CD4-positive, alpha-beta T cell treated with Interleukin-12 subunit alpha and Interleukin-12 subunit beta, for 1 hour (primary cell): Measurements from ENCODE around the gene TRAPPC3.

Experiments used
- DNase-seq: peaks from one replicate; pipeline ENCODE4 v3.0.0-alpha.2; 2020

The TRAPPC3 gene

DNA sequence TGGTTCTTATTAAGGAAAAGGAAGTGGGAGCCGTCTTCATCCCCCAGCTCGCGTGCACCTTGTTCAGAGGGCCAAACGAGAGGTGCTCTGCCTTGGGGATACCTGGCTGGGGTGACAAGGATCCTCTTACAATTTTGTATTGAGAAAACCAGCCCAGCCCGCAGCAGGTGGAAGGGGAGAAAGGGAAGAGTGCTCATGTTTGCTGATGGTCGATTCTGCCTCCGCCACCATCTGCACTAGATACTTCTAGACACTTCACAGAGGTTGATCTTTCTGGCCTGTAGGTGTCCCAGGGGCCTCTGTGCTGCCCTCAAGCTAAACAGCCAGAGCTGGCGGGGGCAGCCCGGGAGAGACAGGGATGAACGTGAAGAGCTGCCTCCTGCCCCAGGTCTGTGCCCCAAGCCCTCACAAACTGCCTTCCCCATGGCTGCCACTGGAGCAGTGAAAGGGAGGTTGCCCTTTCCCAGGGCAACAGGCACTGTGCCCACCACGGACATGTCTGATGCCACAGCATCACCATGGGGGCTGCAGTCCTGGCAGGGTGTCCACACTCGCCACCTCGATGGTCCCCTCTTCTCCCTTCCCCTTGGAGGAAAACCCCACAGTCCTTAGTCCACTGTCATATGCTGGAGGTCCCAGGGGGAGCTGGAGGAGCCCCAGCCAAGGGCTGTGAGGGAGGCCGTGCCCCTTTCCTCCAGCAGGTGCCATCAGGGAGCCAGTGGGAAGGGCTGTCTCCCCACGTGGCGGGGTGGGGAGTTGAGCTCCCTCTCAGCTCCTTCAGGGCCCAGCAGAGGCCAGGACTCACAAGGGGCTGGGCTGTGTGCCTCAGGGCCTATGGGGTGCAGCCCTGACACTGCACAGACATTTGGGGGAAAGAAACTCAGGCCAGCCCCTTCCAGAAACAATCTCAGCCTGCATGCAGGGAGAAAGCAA, 52.5 kb downstream of the TRAPPC3 start:
- no peak for DNase-seq

DNA sequence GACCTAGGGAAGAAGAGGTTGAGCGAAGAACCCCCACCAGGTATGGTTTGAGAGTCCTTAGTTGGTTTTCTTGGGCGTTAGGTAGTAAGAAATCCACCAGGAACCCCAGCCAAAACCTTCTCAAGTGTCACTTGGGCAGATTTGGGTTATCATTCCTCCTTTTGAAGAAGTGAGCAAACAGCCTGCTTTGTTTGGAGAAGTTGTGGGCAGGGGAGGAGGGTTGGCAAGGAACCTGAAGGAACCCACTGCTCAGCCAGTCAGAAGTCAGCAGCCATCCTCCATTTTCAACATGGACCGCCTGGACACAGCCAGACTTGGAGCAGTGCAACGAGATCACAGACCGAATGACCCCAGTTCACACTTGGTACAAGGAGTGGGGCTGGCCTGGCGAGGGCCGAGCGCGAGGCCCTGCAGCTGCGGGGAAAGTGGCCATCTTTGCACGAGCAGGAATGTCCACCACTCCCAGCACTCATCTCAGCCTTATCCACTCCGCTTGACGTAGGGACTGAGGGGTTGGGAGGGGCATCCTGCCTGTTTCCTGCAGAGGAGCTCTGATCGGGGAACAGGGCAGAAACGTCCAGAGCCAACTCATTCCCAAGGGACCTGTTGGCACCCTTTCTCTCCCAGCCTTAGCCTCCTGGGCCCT, 53.4 kb downstream of the TRAPPC3 start:
- no peak for DNase-seq

DNA sequence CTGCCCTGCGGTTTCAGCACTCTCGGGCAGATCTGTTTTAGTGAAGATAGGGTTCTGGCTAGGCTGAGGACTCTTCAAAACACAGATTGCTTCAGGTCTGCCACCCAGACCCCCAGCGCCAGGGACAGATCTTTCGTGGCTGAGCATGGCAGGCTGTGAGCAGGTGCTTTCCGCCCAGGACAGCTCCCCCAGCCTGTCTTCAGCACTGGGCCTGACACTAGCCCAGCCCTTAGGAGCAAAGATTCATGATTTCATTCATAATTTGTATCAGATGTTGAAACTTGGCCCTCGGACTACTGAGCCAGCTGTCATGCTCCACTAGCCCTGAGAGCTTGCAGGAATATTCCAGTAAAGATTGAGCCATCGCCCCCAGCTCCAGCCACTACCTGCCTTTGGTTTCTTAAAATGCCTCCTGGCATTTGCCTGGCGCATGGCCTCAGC, 54.6 kb downstream of the TRAPPC3 start:
- DNase-seq, result no peak

GRCh38 chr1:36093929-36094328, 55.4 kb downstream of the TRAPPC3 start:
- DNase-seq, result no peak

- DNase-seq, result no peak
These were observed 56.1 kb downstream of the TRAPPC3 start for GRCh38 chr1:36093226-36093625.

DNA sequence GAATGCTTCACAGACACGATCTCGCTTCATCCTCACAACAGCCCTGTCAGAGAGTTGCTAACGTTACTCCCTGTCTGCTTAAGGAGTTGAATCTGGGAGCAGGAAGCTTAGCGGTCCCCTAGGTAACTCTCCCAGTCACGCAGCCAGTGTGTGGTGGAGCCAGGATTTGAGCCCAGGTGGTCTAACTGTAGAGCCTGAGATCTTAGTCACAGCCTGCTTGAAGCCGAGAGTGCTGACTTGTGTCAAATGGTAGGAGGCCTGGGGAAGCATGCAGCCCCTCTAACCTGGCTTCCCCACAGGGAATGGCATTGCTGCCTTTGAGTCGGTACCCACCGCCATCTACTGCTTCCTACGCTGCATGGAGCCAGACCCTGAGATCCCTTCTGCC, 56.5 kb downstream of the TRAPPC3 start:
- DNase-seq, result no peak

GRCh38 chr1:36092166-36092797, 57.0 kb downstream of the TRAPPC3 start:
- DNase-seq, result no peak

GRCh38 chr1:36091698-36092097, 57.6 kb downstream of the TRAPPC3 start:
- DNase-seq, result no peak

- DNase-seq, result no peak
These were observed 58.1 kb downstream of the TRAPPC3 start for GRCh38 chr1:36091141-36091540.

GRCh38 chr1:36089393-36090121, 59.7 kb downstream of the TRAPPC3 start:
- DNase-seq, result peak; percentile 10

DNA sequence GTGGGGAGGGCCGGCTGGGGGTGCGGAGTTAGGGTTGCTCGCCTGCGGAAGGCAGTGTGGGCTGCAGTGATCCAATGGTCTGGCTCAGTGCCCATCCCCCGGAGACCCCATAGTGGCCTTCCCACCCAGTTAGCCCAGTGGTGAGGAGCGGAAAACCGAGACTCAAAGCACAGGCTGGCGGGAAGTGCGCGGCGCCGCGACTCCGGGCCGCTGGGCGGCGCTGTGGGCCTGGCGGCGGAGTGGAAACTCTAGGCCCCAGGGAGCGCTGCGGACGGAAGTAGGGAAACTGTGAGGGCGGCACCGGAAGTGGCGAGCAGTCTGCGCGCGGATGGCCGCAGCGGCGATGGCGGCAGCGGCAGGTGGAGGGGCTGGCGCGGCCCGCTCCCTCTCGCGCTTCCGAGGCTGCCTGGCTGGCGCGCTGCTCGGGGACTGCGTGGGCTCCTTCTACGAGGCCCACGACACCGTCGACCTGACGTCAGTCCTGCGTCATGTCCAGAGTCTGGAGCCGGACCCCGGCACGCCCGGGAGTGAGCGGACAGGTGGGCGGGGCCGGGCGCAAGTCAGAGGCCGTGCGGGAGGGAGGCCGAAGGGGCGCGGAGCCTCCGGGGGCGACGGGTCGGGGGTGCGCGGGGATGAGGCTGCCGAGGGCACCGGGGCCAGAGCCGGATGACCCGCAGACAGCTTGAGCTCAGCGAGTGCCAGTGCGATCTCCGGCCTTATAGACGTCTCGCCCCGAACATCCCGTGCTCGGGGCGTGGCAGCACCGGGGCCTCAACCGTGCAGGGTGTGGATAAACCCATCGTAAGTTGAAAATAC, 60.5 kb downstream of the TRAPPC3 start, which contains the start of gene ADPRS:
TSS of gene ADPRS (plus strand) at position 316 of the 816 bp plus-strand sequence. CDS start at position 329, 13 bp downstream.
- peak; percentile 92 for DNase-seq

DNA sequence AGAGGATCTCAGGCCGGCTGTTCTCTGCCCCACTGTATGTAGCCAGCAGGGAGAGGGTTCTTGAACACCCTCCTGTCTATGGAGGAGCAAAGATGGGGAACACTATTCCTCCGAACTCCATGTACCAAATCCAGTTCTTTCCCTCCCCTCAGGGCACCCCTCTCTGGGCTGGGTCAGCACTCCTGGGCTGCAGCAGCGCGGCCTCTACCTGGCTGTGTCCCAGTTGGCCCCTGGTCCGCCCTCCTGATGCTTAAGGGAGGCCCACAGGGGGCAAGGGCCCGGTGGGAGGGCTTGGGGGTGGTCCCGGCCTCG, 61.1 kb downstream of the TRAPPC3 start:
- no peak for DNase-seq

DNA sequence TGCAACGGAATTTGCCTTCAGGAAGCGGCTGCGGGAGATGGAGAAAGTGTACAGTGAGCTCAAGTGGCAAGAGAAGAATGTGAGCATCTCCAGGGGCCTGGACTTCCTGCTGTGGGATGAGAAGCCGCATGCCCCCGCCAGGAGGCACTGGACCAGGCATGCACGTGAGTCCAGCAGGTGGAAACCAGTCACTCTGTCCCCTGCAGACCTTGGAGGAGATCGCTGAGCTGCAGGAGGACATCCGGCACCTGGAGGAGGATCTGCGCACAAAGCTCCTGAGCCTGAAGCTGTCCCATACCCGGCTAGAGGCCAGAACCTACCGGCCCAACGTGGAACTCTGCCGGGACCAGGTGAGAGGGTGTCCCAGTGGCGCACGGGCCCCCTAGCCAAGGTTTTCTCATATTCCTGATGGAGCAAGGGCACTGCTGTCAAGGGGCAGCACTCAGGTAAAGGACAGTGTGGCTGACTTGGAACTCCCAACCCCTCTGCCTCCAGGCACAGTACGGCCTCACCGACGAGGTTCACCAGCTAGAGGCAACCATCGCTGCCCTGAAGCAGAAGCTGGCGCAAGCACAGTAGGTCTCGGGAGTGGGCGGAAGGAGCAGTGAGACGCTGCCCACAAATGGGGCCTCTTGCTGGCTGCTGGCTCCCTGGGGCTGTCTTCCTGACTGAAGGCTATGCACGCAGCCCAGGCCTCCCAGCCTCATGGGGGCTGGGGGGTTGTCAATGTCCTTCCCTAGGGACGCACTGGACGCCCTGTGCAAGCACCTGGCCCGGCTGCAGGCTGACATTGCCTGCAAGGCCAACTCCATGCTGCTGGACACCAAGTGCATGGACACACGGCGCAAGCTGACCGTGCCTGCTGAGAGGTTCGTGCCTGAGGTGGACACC, 61.8 kb downstream of the TRAPPC3 start:
- no peak for DNase-seq
